K562 (cell line): Measurements from ENCODE around the gene OBSCN. TPM values are rescaled to one million over a fixed set of nuclear protein-coding genes. Genes with fewer than 3 reads are reported as not detected.

Experiments
- ATAC-seq: fragments of 200-7000 bp; cut with Tn5 transposase; 3 replicates; pipeline ENCODE4 v1.9.1; 2020; ENCODE audit warnings: moderate library complexity
- BruUV-seq: library from RNA; stranded (reverse); fragments of 400-500 nt; replicated peaks from 2 replicates; lab custom pipeline; 2021; lab: Mats Ljungman, UMichigan
- CTCF ChIA-PET: fragments of 300-600 bp; formaldehyde crosslinking; extraction: SDS; loops from one replicate; lab custom pipeline; 2021; ENCODE audit warnings: low intra/inter-chr PET ratio; lab: Yijun Ruan, JAX
- POLR2A ChIA-PET: fragments of 300-600, 350-650 bp; sonication (Branson Sonifier 250); formaldehyde crosslinking; extraction: SDS; loops from one replicate; lab custom pipeline; 2021; ENCODE audit warnings: antibody characterized with exemption, inconsistent platforms; lab: Yijun Ruan, JAX
- DNase-seq, 4 experiments: peaks; one replicate each; pipeline versions ENCODE4 v3.0.0 to v3.0.0-alpha.2; 2011 to 2018; ENCODE audit warnings: low spot score in 3 of 4, mixed read lengths in 3 of 4; ENCODE audit errors: extremely low read depth in 1 of 4
- FAIRE-seq: peaks from 2 replicates; lab custom pipeline; 2011; peaks lifted over from hg19 to GRCh38; lab: Jason Lieb, UNC
- H2AFZ ChIP-seq: 2 replicates; pipeline ENCODE4 v1.6.0; 2011; ENCODE audit warnings: low read depth, low read length, control low read depth, inconsistent platforms
- H3K27ac ChIP-seq: fragments of 200-600 bp; 3 replicates; pipeline ENCODE4 v1.8.0; 2011; ENCODE audit warnings: low read depth, mild to moderate bottlenecking, control low read depth, inconsistent platforms, low read length, moderate library complexity, mixed read lengths; ENCODE audit errors: extremely low read depth
- H3K27me3 ChIP-seq, 2 experiments: fragments of 300-600 bp in 1 of 2; 2 replicates in 1 of 2; 3 replicates in 1 of 2; pipeline versions ENCODE4 v1.6.0 to v1.8.0; 2011; ENCODE audit warnings: inconsistent platforms in 2 of 2, low read length in 2 of 2, mild to moderate bottlenecking in 1 of 2, mixed read lengths in 1 of 2, moderate library complexity in 1 of 2; ENCODE audit not compliant: control insufficient read depth in 2 of 2, insufficient read depth in 2 of 2
- H3K36me3 ChIP-seq: fragments of 300-600 bp; 3 replicates; pipeline ENCODE4 v1.8.0; 2011; ENCODE audit warnings: mild to moderate bottlenecking, low read length, inconsistent platforms; ENCODE audit not compliant: control insufficient read depth, insufficient read depth
- H3K4me1 ChIP-seq, 2 experiments: fragments of 200-600 bp in 1 of 2; replicated peaks in 1 of 2; 2 replicates in 1 of 2; 3 replicates in 1 of 2; pipeline versions ENCODE4 v1.5.1 to v1.8.0; 2011; ENCODE audit warnings: inconsistent platforms in 2 of 2, low read length in 2 of 2, mild to moderate bottlenecking in 1 of 2, mixed read lengths in 1 of 2, moderate library complexity in 1 of 2; ENCODE audit not compliant: control insufficient read depth in 2 of 2, insufficient read depth in 2 of 2
- H3K4me2 ChIP-seq: 2 replicates; pipeline ENCODE4 v1.6.1; 2011; ENCODE audit warnings: low read length, control low read depth, inconsistent platforms, mixed read lengths; ENCODE audit not compliant: insufficient read depth
- H3K4me3 ChIP-seq: fragments of 200-600 bp; sonication (generic), shearing (Covaris generic); 2 replicates; pipeline ENCODE4 v1.5.1; 2016; ENCODE audit warnings: control low read depth, inconsistent platforms
- H3K79me2 ChIP-seq: fragments of 200-600 bp; 3 replicates; pipeline ENCODE4 v1.8.0; 2011; ENCODE audit warnings: low read length, inconsistent platforms; ENCODE audit not compliant: control insufficient read depth, insufficient read depth
- H3K9ac ChIP-seq, 2 experiments: 2 replicates each; pipeline versions ENCODE4 v1.6.0 to v1.6.1; 2011; ENCODE audit warnings: low read depth in 2 of 2, low read length in 2 of 2, control low read depth in 1 of 2, inconsistent platforms in 1 of 2, mild to moderate bottlenecking in 1 of 2, mixed read lengths in 1 of 2; ENCODE audit not compliant: insufficient read depth in 1 of 2
- H3K9me1 ChIP-seq: one replicate; pipeline ENCODE4 v1.6.0; 2011; ENCODE audit warnings: inconsistent platforms, mild to moderate bottlenecking, low read length, moderate library complexity; ENCODE audit not compliant: control insufficient read depth, insufficient read depth
- H3K9me3 ChIP-seq: replicated peaks from 2 replicates; pipeline ENCODE4 v1.5.1; 2011; ENCODE audit warnings: low read depth, low read length, inconsistent platforms; ENCODE audit not compliant: control insufficient read depth, insufficient read depth
- H4K20me1 ChIP-seq: replicated peaks from 2 replicates; pipeline ENCODE4 v1.6.1; 2011; ENCODE audit warnings: low read length, inconsistent platforms, mixed read lengths; ENCODE audit not compliant: control insufficient read depth, insufficient read depth
- CEBPZ ChIP-seq: fragments of 150-350 bp; IDR thresholded peaks from 2 replicates; pipeline ENCODE4 v1.6.1; 2014; ENCODE audit warnings: low read depth, mild to moderate bottlenecking, low read length, borderline replicate concordance
- CREB3 ChIP-seq: fragments of 450-650 bp; conservative IDR thresholded peaks from 2 replicates; pipeline ENCODE4 v1.6.1; 2016; ENCODE audit warnings: missing genetic modification characterization, low read depth, mild to moderate bottlenecking, missing compliant biosample characterization, moderate library complexity
- ZBTB17 ChIP-seq: fragments of 450-650 bp; formaldehyde crosslinking; IDR thresholded peaks from 2 replicates; pipeline ENCODE4 v1.4.0; 2020; ENCODE audit warnings: mild to moderate bottlenecking
- ZBTB7A ChIP-seq: IDR thresholded peaks from 2 replicates; pipeline ENCODE4 v1.6.1; 2011; ENCODE audit warnings: low read depth, mild to moderate bottlenecking, low read length, moderate library complexity, borderline replicate concordance; ENCODE audit not compliant: control insufficient read depth
- ZC3H4 ChIP-seq: sonication (generic); formaldehyde crosslinking; IDR thresholded peaks from 2 replicates; pipeline ENCODE4 v1.9.0; 2021; ENCODE audit warnings: missing genetic modification reagents, borderline replicate concordance
- WGBS: fragments of 100-300 bp; shearing (Covaris generic); methylation state at CpG from one replicate; pipeline ENCODE4 v1.1.6; 2016; ENCODE audit warnings: low coverage, mixed read lengths; ENCODE audit not compliant: insufficient coverage; ENCODE audit errors: missing lambda C conversion rate; 5-methylcytosine and 5-hydroxymethylcytosine counted together
- in situ Hi-C: fragments of 300-500 bp; cut with MboI; formaldehyde crosslinking; loops from 4 replicates; pipeline ENCODE4 v1.15.0; 2018; ENCODE audit warnings: inconsistent platforms, mixed read lengths
- intact Hi-C: fragments of 100-400 bp; cut with micrococcal nuclease; formaldehyde crosslinking; loops from 2 replicates; pipeline ENCODE4 v1.14.2; 2022
- polyA plus RNA-seq, 8 experiments: library from polyadenylated mRNA; depleted of rRNA in 4 of 8; stranded (reverse) in 5 of 8; unstranded in 3 of 8; fragments of >200 nt; fragmentation: Nextera tagmentation in 2 of 8; fragmentation: Illumina TruSeq in 1 of 8; extraction: Ambion mirVana in 2 of 8; extraction: Trizol in 1 of 8; gene quantifications; 2 replicates each; pipeline versions ENCODE4 v1.2.1 to v1.2.3, GENCODE V29; 2011 to 2014; ENCODE audit warnings: inconsistent platforms in 1 of 8, missing spikeins in 1 of 8
- total RNA-seq, 7 experiments: library from RNA; depleted of rRNA in 6 of 7; stranded (reverse); fragments of >200 nt in 6 of 7; fragmentation: Illumina TruSeq in 2 of 7; extraction: Trizol in 2 of 7; gene quantifications; 2 replicates each; pipeline versions ENCODE4 v1.2.1 to v1.2.3, GENCODE V29; 2011 to 2021; ENCODE audit warnings: low replicate concordance in 1 of 7

The OBSCN gene
- total and polyA plus RNA-seq, 9 of the 15 experiments (the other 6 are each of a cell fraction or from before 2014, with no cell fraction given) = 0.18 to 19.7 (median 3.6) TPM

GRCh38 chr1:228354390-228355320 lies 146.8 kb downstream of the OBSCN start:
- DNase-seq = no peak
- Histone ChIP-seq H3K9ac (no peak overlapping the region), H3K4me1 (peaks cover 0 to 47% of the 10 kb centered on the region in 2 experiments; a peak in 3 of 5 replicates), H3K4me3 (no peak overlapping the region), H3K4me2 (no peak overlapping the region), H3K27me3 (peaks cover 0 to 14% of the 10 kb centered on the region in 2 experiments; a peak in 1 of 5 replicates), H3K9me1 (no peaks in the 10 kb centered on the region), H3K36me3 (no peaks in the 10 kb centered on the region), H3K27ac (no peak overlapping the region), H2AFZ (no peak overlapping the region), H3K9me3 (no peaks in the 10 kb centered on the region), H4K20me1 (no peaks in the 10 kb centered on the region), H3K79me2 (no peaks in the 10 kb centered on the region)
- intact Hi-C loops (loop anchor here (5.0 kb wide), 1 partner anchor 98 kb away; no protein-coding TSS in a partner anchor), in situ Hi-C loops (no loop called here)
- BruUV-seq = no TSS peak
- ATAC-seq = peak; percentile 46
- no peak for FAIRE-seq
- TF ChIP-seq ZBTB17 (CRISPR knock-in tag) (peak; percentile 43; the same call in 1 of the 2 replicates), ZC3H4 (CRISPR knock-in tag) (0 out of 2 replicates have a peak, but pooled peaks have one; percentile 55), CREB3 (tag) (no peak), CEBPZ (no peak), ZBTB7A (no peak)
- 31% methylated on average over 19 of the region's 19 CpGs for WGBS
- ChIA-PET CTCF (no interaction called here), POLR2A (interaction anchor here (0.5 to 1.9 kb wide), 8 partner anchors 10 to 1848 kb away, joined by 3 to 4 read pairs (median 4); no protein-coding TSS in a partner anchor)
